Measurements from ENCODE around the gene CKS2.
"Not testable (repeated sequence)": the region's sequence is repeated elsewhere in the genome, so short reads cannot be mapped to it uniquely, and the experiment has no call there.

Gene CKS2

GRCh38 chr9:89340332-89340731 lies 29.3 kb downstream of the CKS2 start:
- no peaks in the 10 kb centered on the region for H3K4me1 Mint-ChIP-seq
- no peak for TF ChIP-seq CTCF (IDR thresholded peaks at IDR 0.05)
- H3K36me3 Mint-ChIP-seq (ENCODE audit: low read depth), result peaks cover 89% of the 10 kb centered on the region
- H3K27me3 Mint-ChIP-seq (ENCODE audit: low read depth, poor library complexity), result no peaks in the 10 kb centered on the region
- H3K4me3 Mint-ChIP-seq, result no peak overlapping the region
- peaks cover 5% of the 10 kb centered on the region for H3K9me3 Mint-ChIP-seq
- H3K27ac Mint-ChIP-seq, result no peak overlapping the region
- DNase-seq, result no peak

- Mint-ChIP-seq H3K9me3 (peaks cover 5% of the 10 kb centered on the region), H3K27ac (no peak overlapping the region), H3K4me3 (no peak overlapping the region), H3K27me3 (ENCODE audit: low read depth, poor library complexity) (no peaks in the 10 kb centered on the region), H3K4me1 (no peaks in the 10 kb centered on the region), H3K36me3 (ENCODE audit: low read depth) (peaks cover 95% of the 10 kb centered on the region)
- TF ChIP-seq CTCF (IDR thresholded peaks at IDR 0.05), result no peak
- DNase-seq, result no peak
Observed at GRCh38 chr9:89342213-89342612, 31.2 kb downstream of the CKS2 start.

- no peaks in the 10 kb centered on the region for H3K4me1 Mint-ChIP-seq
- no peak overlapping the region for H3K4me3 Mint-ChIP-seq
- DNase-seq, result no peak
- TF ChIP-seq CTCF (IDR thresholded peaks at IDR 0.05), result no peak
- H3K27me3 Mint-ChIP-seq (ENCODE audit: low read depth, poor library complexity), result no peaks in the 10 kb centered on the region
- peaks cover 92% of the 10 kb centered on the region for H3K36me3 Mint-ChIP-seq (ENCODE audit: low read depth)
- H3K9me3 Mint-ChIP-seq, result peaks cover 5% of the 10 kb centered on the region
- H3K27ac Mint-ChIP-seq, result no peak overlapping the region
Observed at GRCh38 chr9:89342948-89343347, 32.0 kb downstream of the CKS2 start.

GRCh38 chr9:89343812-89344211 lies 32.8 kb downstream of the CKS2 start:
- H3K27me3 Mint-ChIP-seq (ENCODE audit: low read depth, poor library complexity); H3K4me3 Mint-ChIP-seq; DNase-seq; H3K9me3 Mint-ChIP-seq; H3K4me1 Mint-ChIP-seq; H3K27ac Mint-ChIP-seq: not testable (repeated sequence)
- H3K36me3 Mint-ChIP-seq (ENCODE audit: low read depth), result peaks cover 93% of the 10 kb centered on the region

GRCh38 chr9:89345476-89345875 lies 34.5 kb downstream of the CKS2 start:
- DNase-seq, result no peak
- Mint-ChIP-seq H3K9me3 (peaks cover 5% of the 10 kb centered on the region), H3K27ac (peak overlapping the region; percentile 70), H3K27me3 (ENCODE audit: low read depth, poor library complexity) (no peaks in the 10 kb centered on the region), H3K4me3 (no peak overlapping the region), H3K36me3 (ENCODE audit: low read depth) (peaks cover 97% of the 10 kb centered on the region), H3K4me1 (no peaks in the 10 kb centered on the region)
- TF ChIP-seq CTCF (IDR thresholded peaks at IDR 0.05), result no peak

- no peak overlapping the region for H3K27ac Mint-ChIP-seq
- peaks cover 96% of the 10 kb centered on the region for H3K36me3 Mint-ChIP-seq (ENCODE audit: low read depth)
- H3K9me3 Mint-ChIP-seq, result peaks cover 5% of the 10 kb centered on the region
- no peak for DNase-seq
- H3K4me1 Mint-ChIP-seq, result no peaks in the 10 kb centered on the region
- H3K4me3 Mint-ChIP-seq, result no peak overlapping the region
- TF ChIP-seq CTCF (IDR thresholded peaks at IDR 0.05), result no peak
- H3K27me3 Mint-ChIP-seq (ENCODE audit: low read depth, poor library complexity), result no peaks in the 10 kb centered on the region
Observed at GRCh38 chr9:89346696-89347095, 35.7 kb downstream of the CKS2 start.
